HG03565 (cell line): Measurements from ENCODE around the gene SYNE4.
"Not testable (repeated sequence)": the region's sequence is repeated elsewhere in the genome, so short reads cannot be mapped to it uniquely, and the experiment has no call there.

Experiments used
- ATAC-seq: cut with Tn5 transposase; IDR thresholded peaks from one replicate; pipeline ENCODE4 v1.9.1; 2021; ENCODE audit warnings: mild to moderate bottlenecking, moderate library complexity; ENCODE audit not compliant: unreplicated experiment

The SYNE4 gene

GRCh38 chr19:35957411-35957810 lies 51.2 kb downstream of the SYNE4 start:
- not testable (repeated sequence) for ATAC-seq

DNA sequence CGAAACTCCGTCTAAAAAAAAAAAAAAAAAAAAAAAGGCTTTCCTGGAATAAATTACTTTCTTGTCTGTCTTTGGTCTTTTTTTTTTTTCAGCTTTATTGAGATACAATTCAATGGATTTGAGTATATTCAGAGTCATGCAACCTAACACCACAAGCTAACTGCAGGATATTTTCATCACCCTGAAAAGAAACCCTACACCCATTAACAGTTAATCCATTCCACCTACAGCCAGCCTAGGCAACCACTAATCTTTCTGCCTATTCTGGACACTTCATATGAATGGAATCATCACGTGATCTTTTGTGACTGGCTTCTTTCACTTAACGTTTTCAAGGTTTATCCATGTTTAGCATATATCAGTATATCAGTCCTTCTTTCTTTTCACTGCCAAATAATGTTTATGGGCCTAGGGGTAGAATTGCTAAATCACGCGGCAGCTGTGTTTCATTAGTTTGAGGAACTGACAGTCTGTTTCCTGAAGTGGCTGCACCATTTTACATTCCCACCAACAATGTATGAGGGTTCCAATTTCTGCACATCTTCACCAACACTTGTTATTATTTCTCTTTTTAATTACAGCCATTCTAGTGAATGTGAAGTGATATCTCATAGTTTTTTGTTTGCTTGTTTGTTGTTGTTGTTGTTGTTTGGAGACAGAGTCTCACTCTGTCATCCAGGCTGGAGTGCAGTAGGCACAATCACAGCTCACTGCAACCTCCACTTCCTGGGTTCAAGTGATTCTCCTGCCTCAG lies 52.6 kb downstream of the SYNE4 start:
- ATAC-seq = no peak
